ENCODE measurements around the gene CPA5.

CPA5 gene

GRCh38 chr7:130377178-130377577 is 32.6 kb downstream of the CPA5 start:
- DNase-seq (ENCODE audit: low read depth in 2 of 2), result no peak

- DNase-seq (ENCODE audit: low read depth in 2 of 2), result no peak
Measured at GRCh38 chr7:130379019-130379418, 34.4 kb downstream of the CPA5 start.

DNA sequence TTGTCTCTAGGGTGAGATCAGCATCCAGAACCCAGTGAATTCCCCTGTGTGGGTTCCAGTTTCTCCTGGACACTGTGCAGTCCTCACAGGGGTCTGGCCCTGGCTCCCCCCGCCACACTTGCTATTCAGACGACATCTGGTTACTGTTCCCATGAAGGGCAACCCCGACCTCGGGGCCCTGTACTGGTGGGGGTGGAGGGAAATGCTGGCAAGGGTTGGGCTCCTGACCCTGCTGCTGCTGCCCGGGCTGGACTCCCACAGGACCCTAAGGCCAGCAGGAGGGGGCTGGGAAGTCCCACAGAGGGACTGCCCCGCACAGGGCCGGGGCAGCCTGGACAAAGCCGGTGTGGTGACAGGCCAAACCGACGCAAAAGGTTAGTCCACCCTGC is 34.9 kb downstream of the CPA5 start:
- no peak for DNase-seq (ENCODE audit: low read depth in 2 of 2)

- DNase-seq (ENCODE audit: low read depth in 2 of 2), result no peak
Measured at GRCh38 chr7:130379921-130380860, 35.6 kb downstream of the CPA5 start, which contains the start of gene CPA1. Gene CPA1 (plus strand): TSS chr7:130380494. CDS start chr7:130380521, 27 bp downstream.

DNA sequence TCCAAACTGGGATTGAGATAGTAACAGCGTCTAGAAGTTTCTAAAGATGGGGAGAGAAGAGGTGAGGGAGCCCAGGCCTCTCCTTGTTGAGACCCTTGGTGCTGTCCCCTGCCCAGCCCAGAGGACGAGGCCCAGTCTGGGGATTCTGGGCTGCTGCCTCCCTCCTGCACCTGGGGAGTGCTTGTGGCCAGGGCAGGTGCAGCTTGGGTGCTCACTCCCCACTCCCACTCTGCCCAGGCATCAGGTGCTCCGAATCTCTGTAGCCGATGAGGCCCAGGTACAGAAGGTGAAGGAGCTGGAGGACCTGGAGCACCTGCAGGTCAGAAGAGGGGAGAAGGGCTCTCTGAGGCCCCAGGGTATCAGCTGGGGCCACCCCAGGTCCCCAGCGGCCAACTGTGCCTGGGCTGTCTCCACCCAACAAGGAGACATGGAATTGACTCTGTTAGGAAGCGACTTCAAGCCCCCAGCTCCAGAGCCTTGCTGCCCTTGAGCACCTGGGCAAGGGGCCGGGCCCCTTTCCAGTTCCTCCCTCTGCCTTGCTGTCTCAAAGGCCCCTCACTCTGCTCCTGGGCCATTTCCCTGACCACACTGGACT is 36.3 kb downstream of the CPA5 start:
- no peak for DNase-seq (ENCODE audit: low read depth in 2 of 2)

- no peak for DNase-seq (ENCODE audit: low read depth in 2 of 2)
Measured at GRCh38 chr7:130381468-130382312, 37.1 kb downstream of the CPA5 start.

DNA sequence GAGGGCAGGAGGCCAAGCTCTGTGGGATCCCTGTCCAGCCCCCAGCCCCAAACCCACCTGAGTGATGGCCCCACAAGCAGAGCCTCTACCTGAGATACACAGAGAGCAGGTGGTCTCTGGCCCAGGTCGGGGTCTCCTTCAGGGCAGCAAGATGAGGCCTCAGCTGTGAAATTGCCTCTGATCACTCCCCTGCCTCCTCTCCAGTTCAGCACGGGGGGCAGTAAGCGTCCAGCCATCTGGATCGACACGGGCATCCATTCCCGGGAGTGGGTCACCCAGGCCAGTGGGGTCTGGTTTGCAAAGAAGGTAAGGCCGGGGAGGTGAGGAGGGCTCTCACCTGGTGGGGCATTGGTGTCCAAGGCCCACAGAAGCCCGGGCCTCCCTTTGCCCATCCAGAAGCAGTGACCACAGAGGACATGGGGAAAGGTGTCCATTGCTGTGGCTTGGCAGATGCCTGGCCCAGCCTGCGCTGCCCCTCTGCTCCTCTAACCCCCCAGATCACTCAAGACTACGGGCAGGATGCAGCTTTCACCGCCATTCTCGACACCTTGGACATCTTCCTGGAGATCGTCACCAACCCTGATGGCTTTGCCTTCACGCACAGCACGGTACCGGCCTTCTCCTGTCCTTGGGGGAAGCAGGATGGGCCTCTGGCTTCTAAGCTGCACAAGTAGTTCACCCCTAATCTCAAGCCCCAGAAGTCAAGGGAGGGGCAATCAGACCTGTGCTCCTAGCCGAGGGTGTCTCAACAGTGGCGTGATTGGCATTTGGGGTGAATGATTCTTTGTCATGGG is 38.8 kb downstream of the CPA5 start:
- no peak for DNase-seq (ENCODE audit: low read depth in 2 of 2)

DNA sequence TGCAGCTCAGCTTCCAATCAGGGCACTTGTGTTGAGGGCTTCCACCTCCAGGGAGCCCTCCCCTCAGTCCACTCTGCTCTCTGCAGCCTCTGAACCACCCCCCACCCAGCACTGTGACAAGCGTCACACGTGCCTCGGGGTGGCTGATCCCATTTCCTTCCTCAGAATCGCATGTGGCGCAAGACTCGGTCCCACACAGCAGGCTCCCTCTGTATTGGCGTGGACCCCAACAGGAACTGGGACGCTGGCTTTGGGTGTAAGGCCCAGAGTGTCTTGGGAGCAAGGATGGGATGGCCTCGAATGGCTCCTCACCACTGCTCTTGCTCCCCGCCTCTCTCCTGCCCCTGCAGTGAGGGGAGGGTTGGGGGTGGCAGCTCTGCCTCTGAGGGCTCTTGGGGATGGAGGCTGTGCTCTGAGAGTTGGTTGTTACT is 39.8 kb downstream of the CPA5 start:
- no peak for DNase-seq (ENCODE audit: low read depth in 2 of 2)

DNA sequence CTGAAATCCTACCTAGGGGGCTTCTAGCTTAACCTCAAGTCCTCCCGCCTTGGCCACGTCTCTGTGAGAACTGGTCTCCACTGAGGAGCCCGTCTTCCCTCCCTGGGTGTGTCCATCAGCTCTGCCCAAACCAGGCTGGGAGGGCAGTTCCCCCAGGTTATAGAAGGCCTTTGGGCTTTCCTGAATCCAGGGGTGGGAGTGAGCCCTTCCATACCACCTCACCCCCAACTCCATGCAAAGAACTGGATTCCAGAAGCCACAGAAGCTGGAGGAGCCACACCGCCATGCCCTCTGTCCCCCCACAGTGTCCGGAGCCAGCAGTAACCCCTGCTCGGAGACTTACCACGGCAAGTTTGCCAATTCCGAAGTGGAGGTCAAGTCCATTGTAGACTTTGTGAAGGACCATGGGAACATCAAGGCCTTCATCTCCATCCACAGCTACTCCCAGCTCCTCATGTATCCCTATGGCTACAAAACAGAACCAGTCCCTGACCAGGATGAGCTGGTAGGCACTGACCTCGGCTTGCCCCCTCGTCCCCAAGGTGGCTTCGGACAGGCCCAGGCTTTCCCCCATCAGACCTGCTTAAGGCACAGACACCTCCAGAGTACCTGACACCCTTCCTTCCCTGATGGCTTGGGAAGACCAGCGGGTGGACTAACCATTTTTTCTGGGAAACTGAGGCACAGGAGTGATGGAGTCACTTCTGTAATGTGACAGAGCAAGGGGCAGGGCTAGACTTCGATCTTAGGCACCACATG is 40.4 kb downstream of the CPA5 start:
- DNase-seq (ENCODE audit: low read depth in 2 of 2), result no peak

DNA sequence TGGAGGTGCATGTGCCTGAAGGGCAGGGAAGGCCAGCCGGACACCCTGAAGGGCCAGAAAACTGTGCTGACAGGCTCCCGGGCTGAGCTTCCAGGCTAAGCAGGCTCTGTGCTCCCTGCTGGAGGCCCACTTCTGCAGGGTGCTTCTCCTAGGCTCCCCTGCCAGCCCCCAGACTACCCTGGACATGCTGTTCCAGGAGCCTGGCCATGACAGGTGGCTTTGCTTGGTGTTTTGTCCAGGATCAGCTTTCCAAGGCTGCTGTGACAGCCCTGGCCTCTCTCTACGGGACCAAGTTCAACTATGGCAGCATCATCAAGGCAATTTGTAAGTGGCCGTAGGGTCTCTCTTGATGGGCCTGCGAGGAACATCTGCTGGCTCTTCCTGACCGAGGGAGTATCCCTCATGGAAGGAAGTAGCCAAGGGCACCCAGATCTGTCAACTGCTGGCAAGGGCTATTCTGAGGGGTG is 41.0 kb downstream of the CPA5 start:
- DNase-seq (ENCODE audit: low read depth in 2 of 2), result no peak

GRCh38 chr7:130386876-130387275 is 42.3 kb downstream of the CPA5 start:
- DNase-seq (ENCODE audit: low read depth in 2 of 2), result no peak

GRCh38 chr7:130387306-130387627 is 42.7 kb downstream of the CPA5 start:
- DNase-seq (ENCODE audit: low read depth in 2 of 2), result no peak

GRCh38 chr7:130387628-130388403 is 43.2 kb downstream of the CPA5 start:
- DNase-seq (ENCODE audit: low read depth in 2 of 2), result peak; percentile 89

DNA sequence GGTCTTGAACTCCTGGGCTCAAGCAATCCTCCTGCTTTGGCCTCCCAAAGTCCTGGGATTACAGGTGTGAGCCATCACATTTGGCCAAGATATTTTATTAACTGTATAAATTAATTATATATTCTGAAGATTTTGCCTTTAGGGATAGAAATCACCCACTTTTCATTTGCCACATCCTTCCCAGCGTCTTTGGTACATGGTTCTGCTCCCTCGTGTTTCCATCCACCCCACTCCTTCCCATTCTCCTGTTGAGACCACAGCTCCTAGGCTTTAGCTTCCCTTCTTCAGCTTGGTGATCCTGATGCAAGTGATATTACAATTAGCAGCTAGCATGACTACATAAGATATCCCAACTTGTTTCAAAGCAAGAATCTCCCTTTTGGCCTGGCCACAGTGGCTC is 44.1 kb downstream of the CPA5 start:
- DNase-seq (ENCODE audit: low read depth in 2 of 2), result no peak

DNA sequence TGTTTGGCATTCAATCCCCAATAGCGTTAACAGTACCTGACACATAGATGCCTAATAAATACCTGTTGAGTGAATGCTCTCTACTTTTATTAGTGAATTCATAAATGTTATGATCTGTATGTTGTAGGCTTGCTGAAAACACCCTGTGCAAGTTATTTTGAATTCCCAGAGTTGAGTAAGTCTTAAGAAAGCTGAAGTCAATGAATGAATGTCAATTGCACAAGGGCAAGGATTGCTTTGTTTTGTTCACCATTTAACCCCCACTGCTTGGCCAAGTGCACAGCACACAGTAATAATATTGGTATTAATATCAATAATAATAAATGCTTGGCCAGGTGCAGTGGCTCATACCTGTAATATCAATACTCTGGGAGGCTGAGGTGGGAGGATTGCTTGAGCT is 45.9 kb downstream of the CPA5 start:
- no peak for DNase-seq (ENCODE audit: low read depth in 2 of 2)

- DNase-seq (ENCODE audit: low read depth in 2 of 2), result peak; percentile 63 to 64
Measured at GRCh38 chr7:130393101-130393561, 48.5 kb downstream of the CPA5 start.

- DNase-seq (ENCODE audit: low read depth in 2 of 2), result no peak
Measured at GRCh38 chr7:130393841-130394411, 49.3 kb downstream of the CPA5 start.

DNA sequence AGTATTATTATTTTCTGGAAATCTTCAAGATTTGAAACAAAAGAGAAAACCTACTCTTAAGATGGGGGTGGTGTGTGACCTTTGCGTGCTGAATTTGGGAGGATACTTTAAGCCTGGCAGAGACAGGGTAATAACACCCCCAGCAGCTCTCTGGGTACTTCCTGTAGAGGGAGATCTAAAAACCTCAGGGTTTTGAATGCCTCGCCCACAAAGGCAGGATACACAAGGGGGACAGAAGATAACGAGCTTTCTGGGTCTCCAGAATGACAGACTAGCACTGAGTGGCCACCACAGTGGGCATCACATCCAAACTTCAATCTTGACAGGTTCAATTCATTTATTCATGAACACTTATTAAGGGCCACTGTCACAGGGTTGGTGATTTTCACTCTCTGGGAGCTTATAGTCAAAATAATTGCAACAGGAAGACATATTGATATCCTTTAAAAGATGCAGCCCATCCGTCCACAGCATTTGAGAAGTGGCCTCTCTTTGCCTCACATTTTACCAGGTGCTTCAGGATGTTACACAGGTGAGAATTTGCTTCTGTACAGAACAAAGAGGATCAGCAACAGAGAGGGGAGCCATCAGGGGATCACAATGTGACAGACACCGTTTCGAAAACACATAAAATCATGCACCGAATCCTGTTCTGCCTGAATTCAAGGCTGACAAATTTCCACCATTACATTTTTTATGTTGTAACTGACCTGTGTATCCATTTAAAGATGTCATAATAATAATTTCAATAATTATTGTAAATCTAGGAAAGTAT is 50.0 kb downstream of the CPA5 start:
- no peak for DNase-seq (ENCODE audit: low read depth in 2 of 2)

- DNase-seq (ENCODE audit: low read depth in 2 of 2), result no peak
Measured at GRCh38 chr7:130395421-130395820, 50.8 kb downstream of the CPA5 start.
